GM19328 (cell line): ENCODE data around the gene GYPB.
"Not testable (repeated sequence)": the region's sequence is repeated elsewhere in the genome, so short reads cannot be mapped to it uniquely, and the experiment has no call there.

Experiments used
- ATAC-seq: cut with Tn5 transposase; IDR thresholded peaks from one replicate; pipeline ENCODE4 v1.9.1; 2021; ENCODE audit warnings: mild to moderate bottlenecking, moderate library complexity; ENCODE audit not compliant: unreplicated experiment

GYPB gene

DNA sequence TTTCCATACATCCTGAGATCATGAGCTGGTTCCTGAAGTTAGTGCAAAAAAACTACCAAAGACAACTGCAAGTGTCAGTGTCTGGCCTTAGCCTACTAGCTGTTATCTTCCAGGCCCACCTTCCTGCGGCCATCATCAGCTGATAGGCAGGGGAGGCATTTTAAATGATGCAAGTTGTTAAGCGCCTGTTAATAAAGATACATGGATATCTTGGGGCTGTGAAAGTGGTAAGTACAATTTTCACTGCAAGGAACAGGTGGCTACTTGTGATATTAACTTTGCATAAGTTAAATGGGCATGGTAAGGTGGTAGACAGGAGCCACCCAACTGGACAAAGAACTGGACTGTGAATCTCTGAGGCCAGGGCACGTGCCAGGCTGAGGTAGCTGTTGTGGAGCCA, at the start of gene GYPB:
TSS of gene GYPB (minus strand) at position 104 of the 400 bp plus-strand sequence. CDS start at position 11, 93 bp downstream.
- not testable (repeated sequence) for ATAC-seq

- ATAC-seq: not testable (repeated sequence)
Observed at GRCh38 chr4:144061556-144061955, 42.4 kb upstream of the GYPB start.

- ATAC-seq: not testable (repeated sequence)
Observed at GRCh38 chr4:144060234-144060859, 41.2 kb upstream of the GYPB start.

DNA sequence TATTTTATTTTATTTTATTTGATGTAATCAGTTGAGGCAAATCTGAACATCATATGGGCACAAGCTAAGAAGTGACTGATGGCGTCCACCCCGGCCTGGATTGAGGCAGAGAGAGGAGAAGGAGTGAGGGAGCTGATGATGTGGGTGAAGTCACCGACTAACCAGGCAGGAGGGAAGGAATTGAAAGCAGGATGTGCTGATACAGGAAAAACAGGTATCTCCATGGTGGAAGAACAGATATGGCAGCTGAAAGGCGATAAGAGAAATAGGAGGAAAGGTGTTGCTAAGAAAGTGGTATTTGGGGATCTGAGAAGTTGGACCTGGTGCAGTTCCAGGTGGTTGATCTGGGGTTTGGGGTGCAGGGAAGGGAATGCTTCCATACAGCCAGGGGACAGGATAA, 37.6 kb upstream of the GYPB start:
- ATAC-seq: no peak

- ATAC-seq: not testable (repeated sequence)
Observed at GRCh38 chr4:144055336-144055735, 36.2 kb upstream of the GYPB start.

DNA sequence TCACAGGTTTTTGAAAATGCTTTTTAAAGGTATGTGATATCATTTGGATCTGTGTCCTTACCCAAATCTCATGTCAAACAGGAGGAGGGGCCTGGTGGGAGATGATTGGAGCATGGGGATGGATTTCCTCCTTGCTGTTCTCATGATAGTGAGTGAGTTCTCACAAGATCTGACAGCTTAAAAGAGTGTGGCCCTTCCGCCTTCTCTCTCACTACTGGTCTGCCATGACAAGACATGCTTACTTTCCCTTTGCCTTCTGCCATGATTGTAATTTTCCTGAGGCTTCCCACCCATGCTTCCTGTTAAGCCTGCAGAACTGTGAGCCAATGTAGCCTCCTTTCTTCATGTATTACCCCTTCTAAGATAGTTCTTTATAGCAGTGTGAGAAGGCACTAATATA, 32.3 kb upstream of the GYPB start:
- not testable (repeated sequence) for ATAC-seq

- not testable (repeated sequence) for ATAC-seq
Observed at GRCh38 chr4:144050631-144051030, 31.5 kb upstream of the GYPB start.

- ATAC-seq: not testable (repeated sequence)
Observed at GRCh38 chr4:144049495-144050424, 30.6 kb upstream of the GYPB start.

- not testable (repeated sequence) for ATAC-seq
Observed at GRCh38 chr4:144044936-144045335, 25.8 kb upstream of the GYPB start.

DNA sequence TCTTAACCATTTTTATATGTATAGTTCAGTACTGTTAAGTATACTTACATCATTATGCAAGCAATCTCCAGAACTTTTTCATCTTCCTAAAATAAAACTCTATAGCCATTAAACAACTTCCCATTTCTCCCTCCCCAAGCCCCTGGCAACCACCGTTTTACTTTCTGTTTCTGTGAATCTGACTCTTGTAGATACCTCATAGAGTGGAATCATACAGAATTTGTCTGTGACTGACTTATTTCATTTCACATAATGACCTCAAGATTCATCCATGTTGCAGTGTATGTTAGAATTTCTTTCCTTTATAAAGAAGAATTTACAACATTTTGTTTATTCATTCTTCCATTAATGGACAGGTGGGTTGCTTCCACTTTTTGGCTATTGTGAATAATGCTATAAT, 13.4 kb upstream of the GYPB start:
- ATAC-seq: not testable (repeated sequence)

- ATAC-seq: not testable (repeated sequence)
Observed at GRCh38 chr4:144031875-144032274, 12.7 kb upstream of the GYPB start.

- not testable (repeated sequence) for ATAC-seq
Observed at GRCh38 chr4:144031369-144031768, 12.2 kb upstream of the GYPB start.

GRCh38 chr4:144030708-144031107, 11.5 kb upstream of the GYPB start:
- ATAC-seq: not testable (repeated sequence)

DNA sequence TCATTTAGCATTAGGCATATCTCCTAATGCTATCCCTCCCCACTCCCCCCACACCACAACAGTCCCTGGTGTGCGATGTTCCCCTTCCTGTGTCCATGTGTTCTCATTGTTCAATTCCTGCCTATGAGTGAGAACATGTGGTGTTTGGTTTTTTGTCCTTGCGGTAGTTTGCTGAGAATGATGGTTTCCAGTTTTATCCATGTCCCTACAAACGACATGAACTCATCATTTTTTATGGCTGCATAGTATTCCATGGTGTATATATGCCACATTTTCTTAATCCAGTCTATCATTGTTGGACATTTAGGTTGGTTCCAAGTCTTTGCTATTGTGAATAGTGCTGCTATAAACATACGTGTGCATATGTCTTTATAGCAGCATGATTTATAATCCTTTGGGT, 7.5 kb upstream of the GYPB start:
- ATAC-seq: not testable (repeated sequence)

DNA sequence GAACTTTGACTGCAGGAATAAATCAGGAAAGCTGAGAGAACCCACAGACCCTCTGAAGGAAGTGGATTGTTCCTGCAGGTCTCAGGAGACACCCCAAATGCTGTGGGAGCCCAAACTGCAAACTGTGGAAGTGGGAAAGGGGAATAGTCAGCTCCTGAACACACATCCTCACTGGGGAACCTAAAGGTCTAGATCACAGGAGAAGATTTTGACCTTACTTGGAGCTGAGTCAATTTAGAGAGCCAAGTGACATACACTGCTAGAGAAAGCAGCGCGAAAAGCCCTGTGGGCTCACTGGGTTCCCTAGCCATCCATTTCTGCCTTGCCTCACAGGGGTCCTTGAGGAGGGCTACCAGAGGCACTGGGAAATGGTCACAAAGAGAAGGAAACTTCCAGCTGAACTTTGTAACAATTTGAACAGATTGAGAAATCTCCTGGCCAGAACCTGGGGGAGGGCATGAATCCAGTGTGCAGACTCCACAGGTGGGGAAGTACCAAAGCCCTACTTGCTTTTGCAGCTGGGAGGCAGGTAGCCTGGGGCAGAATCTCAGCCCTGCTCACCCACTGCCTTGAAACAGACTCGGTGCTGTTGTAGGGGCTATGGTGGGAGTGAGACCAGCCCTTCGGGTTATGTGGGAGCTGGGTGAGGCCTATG, 5.3 kb upstream of the GYPB start:
- ATAC-seq: not testable (repeated sequence)

DNA sequence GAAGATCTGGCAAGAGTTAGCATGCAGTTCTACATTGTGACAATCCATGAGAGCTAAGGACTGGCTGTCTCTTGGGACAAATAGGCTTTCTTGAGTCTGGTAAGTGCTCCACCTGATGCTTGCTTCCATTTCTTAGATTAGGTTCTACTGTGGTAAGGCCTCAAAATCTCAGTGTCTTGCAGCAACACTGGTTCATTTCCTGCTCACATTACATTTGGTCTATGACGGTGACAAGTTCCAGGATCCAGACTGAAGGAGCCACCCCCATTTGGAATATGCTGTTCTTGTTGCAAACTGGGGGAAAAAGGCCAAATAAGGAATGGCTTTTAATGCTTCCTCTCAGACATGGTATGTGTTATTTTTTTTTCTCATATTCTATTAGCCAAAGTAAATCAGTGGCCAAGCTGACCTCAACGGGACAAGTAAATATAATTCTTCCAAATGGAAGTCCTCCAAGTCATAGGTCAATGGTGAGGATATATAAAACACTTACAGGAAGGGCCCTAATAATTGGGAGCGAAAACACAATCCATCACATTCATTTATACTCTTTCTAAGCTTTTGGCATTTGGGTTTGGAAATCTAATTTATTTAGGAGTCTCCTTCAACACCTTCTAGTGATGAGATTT, 3.7 kb upstream of the GYPB start:
- not testable (repeated sequence) for ATAC-seq

GRCh38 chr4:144021336-144021990, 2.3 kb upstream of the GYPB start:
- peak; percentile 97 for ATAC-seq

- ATAC-seq: not testable (repeated sequence)
Observed at GRCh38 chr4:144018223-144019000, 768 bp downstream of the GYPB start.

DNA sequence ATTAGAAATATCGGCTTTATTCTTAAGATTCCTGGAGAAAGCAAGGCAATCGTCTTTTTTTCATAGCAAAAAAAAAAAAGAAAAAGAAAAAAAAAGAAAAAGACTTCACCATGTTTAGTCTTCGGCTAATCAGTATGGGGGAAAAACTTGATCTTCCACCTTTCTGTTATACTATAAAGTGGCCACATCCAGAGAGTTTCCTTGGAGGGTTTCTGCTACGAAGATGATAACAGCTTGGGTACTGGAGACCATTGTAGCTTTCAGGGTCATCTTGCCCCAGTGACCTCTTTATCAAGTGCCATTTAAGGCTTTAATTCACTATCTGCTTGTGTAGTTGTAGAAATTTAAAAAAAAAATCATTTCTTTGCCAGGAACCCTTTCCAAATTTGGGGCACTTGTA, 1.9 kb downstream of the GYPB start:
- ATAC-seq: not testable (repeated sequence)
